Activated naive CD4-positive, alpha-beta T cell treated with anti-CD3 and anti-CD28 coated beads, Interleukin-2, amount 50 U/mL, for 24 hours (primary cell): ENCODE results near the gene ACOX1.
A peak's percentile ranks its signal among the peaks of the same experiment; 100 is the strongest.

ENCODE experiments used
- H3K27ac Mint-ChIP-seq: one replicate; pipeline ENCODE4 v1.8.0; 2021; ENCODE audit warnings: mild to moderate bottlenecking, mixed read lengths
- H3K27me3 Mint-ChIP-seq: one replicate; pipeline ENCODE4 v1.8.0; 2021; ENCODE audit warnings: mixed read lengths
- H3K36me3 Mint-ChIP-seq: one replicate; pipeline ENCODE4 v1.8.0; 2021; ENCODE audit warnings: mixed read lengths
- H3K4me1 Mint-ChIP-seq: one replicate; pipeline ENCODE4 v1.8.0; 2021; ENCODE audit warnings: mixed read lengths
- H3K4me3 Mint-ChIP-seq: one replicate; pipeline ENCODE4 v1.8.0; 2021; ENCODE audit warnings: mild to moderate bottlenecking, mixed read lengths
- H3K9me3 Mint-ChIP-seq: one replicate; pipeline ENCODE4 v1.8.0; 2021; ENCODE audit warnings: mixed read lengths

The ACOX1 gene

DNA sequence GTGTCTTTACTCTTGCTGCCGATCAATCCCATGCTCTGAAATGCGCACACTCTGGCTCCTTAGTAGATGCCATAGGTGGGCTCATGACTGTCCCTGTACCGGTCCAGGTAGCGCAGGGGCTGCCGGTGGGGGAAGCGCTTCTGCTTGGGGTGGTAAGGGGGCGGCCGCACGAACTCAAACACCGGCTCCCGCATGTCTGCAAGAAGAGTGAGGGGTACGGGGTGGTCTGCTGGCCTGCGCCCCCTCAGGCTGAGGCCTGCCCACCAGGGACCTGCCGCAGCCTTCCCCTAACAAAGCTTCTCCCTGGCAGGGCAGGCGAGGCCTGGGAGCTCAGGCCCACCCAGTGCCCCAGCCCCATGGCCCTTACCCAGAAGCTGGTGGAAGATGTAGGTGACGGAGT lies 80.2 kb downstream of the ACOX1 start:
- H3K36me3 Mint-ChIP-seq = peaks cover 5% of the 10 kb centered on the region
- peaks cover 17% of the 10 kb centered on the region for H3K4me1 Mint-ChIP-seq
- H3K9me3 Mint-ChIP-seq = no peaks in the 10 kb centered on the region
- H3K27me3 Mint-ChIP-seq = no peaks in the 10 kb centered on the region
- peak overlapping the region; percentile 3 for H3K4me3 Mint-ChIP-seq
- H3K27ac Mint-ChIP-seq = no peak overlapping the region

DNA sequence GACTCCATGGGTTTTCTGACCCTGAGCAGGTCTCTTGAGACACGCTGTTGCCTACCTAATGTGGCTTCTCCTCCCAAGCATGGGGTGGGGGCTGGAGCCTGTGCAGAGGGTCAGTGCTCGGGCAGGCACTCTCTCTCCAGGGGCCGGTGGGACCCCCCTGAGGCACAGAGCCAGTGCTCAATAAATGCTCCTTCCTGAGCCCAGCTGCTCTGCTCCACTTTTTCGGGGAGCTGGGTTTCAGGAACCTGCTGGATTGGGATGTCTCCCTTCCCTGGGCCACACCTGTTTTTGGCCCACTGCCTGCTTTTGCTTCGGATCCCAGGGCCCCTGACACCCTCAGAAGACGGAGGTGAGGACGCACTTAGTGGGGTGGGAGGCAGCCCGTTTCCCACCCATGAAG lies 80.9 kb downstream of the ACOX1 start:
- Mint-ChIP-seq H3K4me1 (peaks cover 19% of the 10 kb centered on the region), H3K9me3 (no peaks in the 10 kb centered on the region), H3K27ac (no peak overlapping the region), H3K36me3 (peaks cover 5% of the 10 kb centered on the region), H3K4me3 (peak overlapping the region; percentile 74), H3K27me3 (no peaks in the 10 kb centered on the region)

DNA sequence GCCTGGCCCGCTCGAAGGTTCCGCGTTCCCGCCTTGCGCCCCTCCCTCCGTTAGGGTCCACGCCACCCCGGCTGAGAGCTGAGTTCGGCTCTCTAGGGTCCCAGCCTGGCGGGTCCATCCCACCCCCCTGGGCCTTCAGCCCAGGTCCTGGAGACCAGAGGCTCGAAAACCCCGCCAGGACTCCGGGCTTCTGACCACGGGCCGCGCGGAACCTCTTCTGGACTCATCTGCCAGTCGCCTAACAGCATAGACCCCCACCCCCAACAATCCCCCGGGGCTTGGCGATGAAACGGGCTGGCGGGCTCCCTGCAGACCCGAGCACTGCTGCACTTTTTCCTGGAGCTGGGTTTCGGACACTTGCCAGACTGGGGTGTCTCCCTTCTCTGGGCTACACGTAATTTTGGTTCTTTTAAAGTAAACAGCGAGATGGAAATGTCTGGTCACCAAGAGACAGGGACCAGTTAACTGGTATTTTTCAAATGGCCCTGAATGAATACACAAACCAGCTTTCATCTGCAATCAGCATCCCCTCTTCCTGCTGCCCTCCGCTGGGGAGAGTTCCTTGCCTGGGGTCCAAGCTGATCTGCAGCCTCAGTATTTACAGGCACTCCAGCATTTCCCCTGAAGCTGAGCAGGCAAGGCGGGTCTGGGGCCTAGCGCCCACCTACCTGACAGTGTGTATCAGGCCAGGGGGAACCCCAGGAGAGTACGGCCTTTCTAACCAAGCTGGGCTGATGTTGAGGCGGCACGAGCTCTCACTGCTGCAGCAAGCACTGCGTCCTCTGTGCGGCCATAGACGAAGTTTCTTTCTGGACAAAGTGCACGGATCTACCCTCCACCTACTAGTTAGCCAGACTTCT lies 81.6 kb downstream of the ACOX1 start:
- Mint-ChIP-seq H3K36me3 (peaks cover 5% of the 10 kb centered on the region), H3K27me3 (no peaks in the 10 kb centered on the region), H3K27ac (peak overlapping the region; percentile 41), H3K4me1 (peaks cover 19% of the 10 kb centered on the region), H3K4me3 (peak overlapping the region; percentile 74), H3K9me3 (no peaks in the 10 kb centered on the region)

DNA sequence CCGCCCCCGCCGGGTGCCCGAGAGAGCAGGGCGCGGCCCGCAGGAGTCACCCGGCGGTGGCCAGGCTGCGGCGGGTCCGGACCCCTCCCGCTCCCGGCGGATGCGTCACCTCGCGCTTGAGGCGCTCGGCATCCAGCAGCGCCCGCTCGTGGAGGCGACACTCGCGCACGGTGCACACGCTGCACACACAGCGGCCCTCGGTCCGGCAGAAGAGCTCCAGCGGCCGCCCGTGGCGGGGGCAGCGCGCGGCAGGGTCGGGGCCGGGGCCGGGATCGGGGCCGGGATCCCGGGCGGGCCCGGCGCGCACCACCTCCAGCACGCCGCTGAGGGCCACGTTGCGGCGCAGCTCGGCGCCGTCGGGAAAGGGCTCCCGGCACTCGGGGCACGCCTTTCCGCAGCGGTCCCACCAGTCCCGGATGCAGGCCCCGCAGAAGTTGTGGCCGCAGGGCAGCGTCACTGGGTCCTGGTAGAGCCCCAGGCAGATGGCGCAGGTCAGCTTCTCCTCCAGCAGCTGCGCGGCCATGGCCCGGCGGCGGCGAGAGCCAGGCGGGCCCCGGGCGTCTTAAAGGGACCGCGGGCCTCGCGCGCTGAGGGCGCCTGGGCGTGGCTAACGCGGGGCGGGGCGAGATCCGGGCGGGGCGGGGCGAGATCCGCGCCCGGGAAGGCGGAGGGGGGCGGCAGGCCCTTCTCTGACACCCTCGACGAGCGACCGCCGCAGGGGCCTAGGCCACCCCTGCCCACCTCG lies 82.4 kb downstream of the ACOX1 start, which contains the start of gene TRIM65:
Gene TRIM65 (minus strand): TSS at position 537 of the 745 bp plus-strand sequence. CDS start 14 bp downstream, at position 523.
- Mint-ChIP-seq H3K4me3 (peak within 1 kb of the TSS; percentile 81), H3K27me3 (no peaks in the 10 kb centered on the region), H3K36me3 (peaks cover 5% of the 10 kb centered on the region), H3K4me1 (peaks cover 19% of the 10 kb centered on the region), H3K27ac (peak within 1 kb of the TSS; percentile 70), H3K9me3 (no peaks in the 10 kb centered on the region)

DNA sequence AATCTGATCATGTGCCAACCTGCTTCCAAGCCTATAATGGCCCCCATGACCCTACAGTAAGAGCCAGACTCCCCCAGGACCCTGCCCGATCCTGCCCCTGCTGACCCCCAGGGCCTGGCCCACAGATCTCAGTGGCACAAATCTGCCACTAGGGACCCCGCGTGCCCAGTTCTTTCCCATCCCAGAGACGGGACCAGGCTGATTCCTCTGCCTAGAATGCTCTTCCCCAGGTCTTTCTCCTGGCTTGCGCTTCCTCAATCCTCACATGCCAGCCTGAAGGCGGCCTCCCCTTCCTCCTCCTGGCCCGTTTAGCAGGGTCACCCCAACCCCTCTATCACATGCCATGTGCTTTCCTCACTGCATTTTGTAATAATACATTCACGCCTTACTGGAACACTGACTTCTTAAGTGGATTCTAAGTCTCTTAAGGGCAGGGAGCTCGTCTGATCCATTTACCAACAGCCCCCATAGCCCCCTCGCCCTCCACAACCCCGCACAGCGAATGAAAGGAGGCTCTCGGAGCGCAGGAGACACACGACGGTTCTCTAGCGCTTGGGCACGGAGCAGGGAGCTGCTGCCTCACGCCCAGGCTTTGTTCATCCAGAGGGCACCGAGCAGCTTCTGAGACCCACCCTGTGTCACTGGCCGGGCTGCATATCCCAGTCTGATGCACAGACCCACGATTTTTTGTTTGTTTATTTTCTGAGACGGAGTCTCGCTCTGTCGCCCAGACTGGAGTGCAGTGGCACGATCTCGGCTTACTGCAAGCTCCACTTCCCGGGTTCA lies 83.4 kb downstream of the ACOX1 start:
- no peaks in the 10 kb centered on the region for H3K27me3 Mint-ChIP-seq
- H3K27ac Mint-ChIP-seq = peak overlapping the region; percentile 38
- H3K36me3 Mint-ChIP-seq = peaks cover 5% of the 10 kb centered on the region
- no peaks in the 10 kb centered on the region for H3K9me3 Mint-ChIP-seq
- H3K4me3 Mint-ChIP-seq = peak overlapping the region; percentile 81
- H3K4me1 Mint-ChIP-seq = peaks cover 19% of the 10 kb centered on the region

DNA sequence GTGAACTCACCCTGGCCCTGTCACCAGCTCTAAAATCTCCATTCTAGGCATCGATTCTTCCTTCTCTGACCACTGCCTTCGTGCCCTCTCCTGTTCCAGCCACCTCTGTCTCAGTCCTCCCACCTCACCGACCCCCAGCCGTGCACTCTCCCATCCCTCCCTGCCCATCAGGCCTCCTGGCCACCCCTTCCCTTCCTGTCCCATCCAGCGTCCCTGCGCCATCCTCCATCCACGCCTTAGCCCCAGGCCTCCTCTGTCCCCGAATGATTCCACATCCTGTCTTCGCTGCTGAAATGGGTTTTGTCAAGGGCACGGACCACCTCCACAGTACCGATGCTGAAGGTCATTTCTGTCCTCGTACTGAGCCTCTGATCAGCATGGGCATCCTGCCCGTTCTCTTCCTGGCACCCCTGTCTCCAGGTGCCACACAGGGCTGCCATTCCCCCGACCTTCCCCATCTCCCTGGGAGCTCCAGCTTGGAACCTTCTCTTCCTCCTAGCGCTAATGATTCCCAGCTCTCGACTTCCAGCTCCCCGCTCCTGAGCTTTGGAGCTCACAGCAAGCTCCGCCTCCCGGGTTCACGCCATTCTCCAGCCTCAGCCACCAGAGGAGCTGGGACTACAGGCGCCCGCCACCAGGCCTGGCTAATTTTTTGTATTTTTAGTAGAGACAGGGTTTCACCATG lies 84.8 kb downstream of the ACOX1 start:
- peak overlapping the region; percentile 9 for H3K4me3 Mint-ChIP-seq
- no peaks in the 10 kb centered on the region for H3K9me3 Mint-ChIP-seq
- peaks cover 19% of the 10 kb centered on the region for H3K4me1 Mint-ChIP-seq
- peak overlapping the region; percentile 69 for H3K27ac Mint-ChIP-seq
- no peaks in the 10 kb centered on the region for H3K27me3 Mint-ChIP-seq
- H3K36me3 Mint-ChIP-seq = peaks cover 3% of the 10 kb centered on the region

DNA sequence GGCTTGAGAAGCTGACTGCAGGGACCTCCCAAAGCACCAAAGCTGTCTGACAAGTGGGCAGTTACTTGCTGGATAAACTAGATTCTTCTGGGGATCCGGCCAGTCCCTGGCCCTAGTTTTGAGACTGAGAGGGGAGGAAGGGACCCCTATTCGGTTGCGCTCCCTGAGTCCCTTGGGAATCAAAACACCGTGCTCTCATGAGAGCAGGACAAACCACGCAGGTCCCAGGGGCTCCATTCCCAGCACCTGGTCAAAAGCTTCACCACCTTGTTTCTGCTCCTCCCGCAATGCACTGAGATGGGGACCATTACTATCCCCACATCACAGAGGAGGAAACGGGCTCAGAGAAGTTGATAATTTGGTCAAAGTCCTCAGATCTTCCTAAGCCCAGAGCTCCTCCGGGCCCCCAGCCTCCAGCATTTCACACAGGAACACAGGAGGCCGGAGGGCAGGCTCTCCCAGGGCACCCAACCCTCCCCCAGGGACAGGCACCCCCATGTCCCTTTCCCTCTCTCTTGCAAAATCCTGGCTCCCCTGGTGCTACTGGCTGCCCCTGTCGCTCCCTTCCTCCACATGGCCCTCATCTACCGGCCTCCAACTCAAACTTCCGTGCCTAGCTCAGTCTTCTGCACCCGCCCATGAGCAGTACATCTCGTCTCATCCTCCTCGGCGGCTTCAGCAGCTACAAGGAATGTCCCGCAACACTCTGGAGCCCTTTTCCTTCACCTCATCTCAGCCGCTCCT lies 85.5 kb downstream of the ACOX1 start:
- H3K9me3 Mint-ChIP-seq = no peaks in the 10 kb centered on the region
- no peaks in the 10 kb centered on the region for H3K27me3 Mint-ChIP-seq
- no peaks in the 10 kb centered on the region for H3K36me3 Mint-ChIP-seq
- H3K27ac Mint-ChIP-seq = peak overlapping the region; percentile 69
- peaks cover 19% of the 10 kb centered on the region for H3K4me1 Mint-ChIP-seq
- peak overlapping the region; percentile 9 for H3K4me3 Mint-ChIP-seq

DNA sequence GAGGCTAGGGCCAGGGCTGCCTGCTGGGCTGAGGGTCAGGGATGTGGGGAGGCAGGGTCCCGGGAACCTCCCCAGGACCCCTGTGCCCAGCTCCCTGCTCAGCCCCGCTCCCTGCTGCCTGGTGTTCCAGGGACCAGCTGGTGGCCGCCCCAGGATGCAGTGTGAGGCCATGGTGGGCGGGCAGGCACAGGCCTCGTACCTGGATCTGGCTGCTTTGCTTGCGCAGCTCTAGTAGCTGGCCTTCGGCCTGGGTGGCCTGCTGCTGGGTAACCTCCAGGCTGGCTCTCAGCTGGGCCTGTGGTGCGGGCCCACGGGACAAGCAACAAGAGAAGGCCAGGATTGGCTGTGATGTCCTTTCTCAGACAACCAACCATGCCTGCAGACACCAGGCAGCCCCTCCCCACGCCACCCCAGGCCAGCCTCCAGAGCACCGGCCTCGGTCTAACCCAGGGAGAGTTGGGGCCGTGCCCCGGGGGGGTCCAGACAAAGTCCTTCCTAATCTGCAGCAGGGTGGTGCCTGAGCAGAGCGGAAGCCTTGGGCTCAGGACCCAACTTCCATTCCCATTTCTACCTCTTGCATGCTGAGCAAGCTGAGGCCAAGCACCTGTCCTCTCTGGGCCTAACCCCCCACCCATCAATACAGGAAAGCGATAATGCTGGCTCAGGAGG lies 86.3 kb downstream of the ACOX1 start:
- H3K4me1 Mint-ChIP-seq = peaks cover 19% of the 10 kb centered on the region
- no peaks in the 10 kb centered on the region for H3K36me3 Mint-ChIP-seq
- H3K27ac Mint-ChIP-seq = no peak overlapping the region

DNA sequence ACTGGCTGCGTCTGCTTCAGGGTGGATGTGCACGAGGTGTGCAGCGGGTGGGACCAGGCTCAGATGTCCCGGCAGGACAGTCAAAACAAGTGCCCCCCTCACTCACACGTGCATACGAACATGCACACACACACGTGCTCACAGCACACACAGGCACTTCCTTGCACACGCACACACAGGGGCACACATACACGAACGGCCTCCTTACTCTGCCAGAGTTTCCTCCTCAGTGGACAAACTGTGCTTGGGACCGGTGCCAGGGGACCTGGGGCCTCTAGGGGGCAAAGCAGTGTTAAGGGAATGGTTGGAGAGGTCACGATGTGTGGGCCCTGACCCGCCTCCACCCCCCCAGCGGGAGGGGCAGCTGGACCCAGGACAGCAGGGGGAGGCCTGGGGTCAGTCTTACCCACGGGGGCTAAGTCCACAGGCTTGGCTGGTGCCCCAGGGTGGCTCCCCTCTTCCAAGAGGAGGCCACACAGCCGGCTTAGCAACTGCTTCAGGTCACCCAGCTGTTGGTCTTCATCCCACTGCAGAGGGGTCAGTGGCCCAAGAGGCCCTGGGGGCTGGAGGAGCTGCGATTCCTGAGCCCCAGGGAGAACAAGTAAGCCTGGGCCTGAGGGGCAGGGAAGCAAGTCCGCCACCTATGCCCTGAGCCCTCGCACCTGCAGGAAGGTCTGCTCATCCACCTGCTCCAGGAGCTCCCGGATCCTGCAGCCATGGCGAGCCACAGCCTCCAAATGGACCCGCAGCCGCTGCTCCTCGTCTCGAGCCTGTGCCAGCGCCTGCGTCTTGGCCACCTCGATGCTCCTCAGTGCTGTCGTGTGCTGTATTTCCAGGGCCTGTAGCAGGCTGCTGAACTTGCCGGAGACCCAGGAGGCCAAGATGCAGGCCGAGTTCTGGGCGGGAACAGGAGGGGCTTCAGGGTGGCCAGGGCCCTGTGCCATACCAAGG lies 87.1 kb downstream of the ACOX1 start:
- Mint-ChIP-seq H3K4me3 (no peak overlapping the region), H3K36me3 (no peaks in the 10 kb centered on the region), H3K4me1 (peaks cover 19% of the 10 kb centered on the region), H3K9me3 (no peaks in the 10 kb centered on the region), H3K27ac (no peak overlapping the region), H3K27me3 (no peaks in the 10 kb centered on the region)

More for the DNA sequence above, 86.3 kb downstream of the ACOX1 start:
- Mint-ChIP-seq H3K27me3 (no peaks in the 10 kb centered on the region), H3K4me3 (no peak overlapping the region), H3K9me3 (no peaks in the 10 kb centered on the region)
